ENCODE measurements around the gene THEM4. TPM values are rescaled to one million over a fixed set of nuclear protein-coding genes. Genes with fewer than 3 reads are reported as not detected.

The THEM4 gene
- total RNA-seq, 1 donor from 2014 or later = 21.7 TPM

GRCh38 chr1:151837197-151837596 lies 72.1 kb downstream of the THEM4 start:
- DNase-seq (ENCODE audit: low read depth) = no peak
- TF ChIP-seq CTCF (IDR thresholded peaks at IDR 0.05; ENCODE audit: insufficient read depth, low read length, poor library complexity, severe bottlenecking) = no peak

GRCh38 chr1:151835596-151835995 lies 73.7 kb downstream of the THEM4 start:
- TF ChIP-seq CTCF (IDR thresholded peaks at IDR 0.05; ENCODE audit: insufficient read depth, low read length, poor library complexity, severe bottlenecking) = no peak

More at GRCh38 chr1:151837197-151837596, 72.1 kb downstream of the THEM4 start:
- no peak overlapping the region for H3K4me3 ChIP-seq (ENCODE audit: low read depth, low read length)
- H3K36me3 ChIP-seq (ENCODE audit: control insufficient read depth, insufficient read depth, low read length) = no peaks in the 10 kb centered on the region
- peaks cover 17% of the 10 kb centered on the region for H3K27me3 ChIP-seq (ENCODE audit: control insufficient read depth, insufficient read depth, low read length)

GRCh38 chr1:151834239-151834638 lies 75.1 kb downstream of the THEM4 start:
- Histone ChIP-seq H3K4me3 (ENCODE audit: low read depth, low read length) (no peak overlapping the region), H3K27me3 (ENCODE audit: control insufficient read depth, insufficient read depth, low read length) (peaks cover 10% of the 10 kb centered on the region), H3K36me3 (ENCODE audit: control insufficient read depth, insufficient read depth, low read length) (no peaks in the 10 kb centered on the region)
- no peak for TF ChIP-seq CTCF (IDR thresholded peaks at IDR 0.05; ENCODE audit: insufficient read depth, low read length, poor library complexity, severe bottlenecking)
- DNase-seq (ENCODE audit: low read depth) = no peak

More at GRCh38 chr1:151835596-151835995, 73.7 kb downstream of the THEM4 start:
- Histone ChIP-seq H3K36me3 (ENCODE audit: control insufficient read depth, insufficient read depth, low read length) (no peaks in the 10 kb centered on the region), H3K27me3 (ENCODE audit: control insufficient read depth, insufficient read depth, low read length) (peaks cover 17% of the 10 kb centered on the region), H3K4me3 (ENCODE audit: low read depth, low read length) (no peak overlapping the region)
- no peak for DNase-seq (ENCODE audit: low read depth)

- no peak for DNase-seq (ENCODE audit: low read depth)
- TF ChIP-seq CTCF (IDR thresholded peaks at IDR 0.05; ENCODE audit: insufficient read depth, low read length, poor library complexity, severe bottlenecking) = no peak
- Histone ChIP-seq H3K36me3 (ENCODE audit: control insufficient read depth, insufficient read depth, low read length) (no peaks in the 10 kb centered on the region), H3K4me3 (ENCODE audit: low read depth, low read length) (no peak overlapping the region), H3K27me3 (ENCODE audit: control insufficient read depth, insufficient read depth, low read length) (peaks cover 4% of the 10 kb centered on the region)
Measured at GRCh38 chr1:151833172-151833900, 76.0 kb downstream of the THEM4 start.

- Histone ChIP-seq H3K36me3 (ENCODE audit: control insufficient read depth, insufficient read depth, low read length) (no peaks in the 10 kb centered on the region), H3K27me3 (ENCODE audit: control insufficient read depth, insufficient read depth, low read length) (no peaks in the 10 kb centered on the region), H3K4me3 (ENCODE audit: low read depth, low read length) (no peak overlapping the region)
- no peak for TF ChIP-seq CTCF (IDR thresholded peaks at IDR 0.05; ENCODE audit: insufficient read depth, low read length, poor library complexity, severe bottlenecking)
- DNase-seq (ENCODE audit: low read depth) = no peak
Measured at GRCh38 chr1:151832318-151832980, 76.9 kb downstream of the THEM4 start.
